SU-DHL-6 (cell line): ENCODE results near the gene PRSS56.

Experiments used
- CTCF ChIP-seq: fragments of 200-600 bp; sonication (generic); IDR thresholded peaks from one replicate; pipeline ENCODE4 v1.5.1; 2017; ENCODE audit warnings: antibody characterized with exemption, mild to moderate bottlenecking, low read length, moderate library complexity; ENCODE audit not compliant: insufficient read depth, poor library complexity, severe bottlenecking
- EZH2phosphoT487 ChIP-seq: fragments of 200-600 bp; sonication (generic), shearing (Covaris generic); conservative IDR thresholded peaks from 2 replicates; pipeline ENCODE4 v1.6.1; 2018; ENCODE audit warnings: mild to moderate bottlenecking, antibody characterized with exemption, low read length, moderate library complexity, mixed read lengths

- TF ChIP-seq CTCF (no peak), EZH2phosphoT487 (no peak)
Measured at GRCh38 chr2:232562515-232563151, 42.4 kb downstream of the PRSS56 start.
